LNCaP clone FGC (cell line): Measurements from ENCODE around the gene FHDC1.

Source experiments
- DNase-seq: peaks from one replicate; pipeline ENCODE4 v3.0.0-alpha.2; 2011; ENCODE audit warnings: low read depth
- H3K4me3 ChIP-seq: 2 replicates; pipeline ENCODE4 v1.5.1; 2011; ENCODE audit warnings: mild to moderate bottlenecking, low read depth, low read length, control low read depth
- CTCF ChIP-seq: IDR thresholded peaks from 2 replicates; pipeline ENCODE4 v1.5.1; 2012; ENCODE audit warnings: mild to moderate bottlenecking; ENCODE audit not compliant: control insufficient read depth, insufficient read depth; ENCODE audit errors: extremely low read depth

The FHDC1 gene

GRCh38 chr4:152989554-152989970, 53.4 kb downstream of the FHDC1 start:
- H3K4me3 ChIP-seq, result no peak overlapping the region
- DNase-seq, result no peak
- TF ChIP-seq CTCF, result no peak

GRCh38 chr4:152990471-152991131, 54.5 kb downstream of the FHDC1 start:
- TF ChIP-seq CTCF, result no peak
- no peak overlapping the region for H3K4me3 ChIP-seq
- DNase-seq, result no peak

GRCh38 chr4:152991398-152991797, 55.3 kb downstream of the FHDC1 start:
- no peak for DNase-seq
- H3K4me3 ChIP-seq, result no peak overlapping the region
- TF ChIP-seq CTCF, result no peak

- DNase-seq, result no peak
Measured at GRCh38 chr4:152992027-152992426, 55.9 kb downstream of the FHDC1 start.

GRCh38 chr4:152992466-152992865, 56.3 kb downstream of the FHDC1 start:
- no peak for TF ChIP-seq CTCF
- no peak for DNase-seq

More at GRCh38 chr4:152992027-152992426, 55.9 kb downstream of the FHDC1 start:
- H3K4me3 ChIP-seq, result no peak overlapping the region
- TF ChIP-seq CTCF, result no peak

GRCh38 chr4:152994038-152994437, 57.9 kb downstream of the FHDC1 start:
- no peak overlapping the region for H3K4me3 ChIP-seq
- no peak for DNase-seq
- no peak for TF ChIP-seq CTCF

More at GRCh38 chr4:152992466-152992865, 56.3 kb downstream of the FHDC1 start:
- H3K4me3 ChIP-seq, result no peak overlapping the region

GRCh38 chr4:152996111-152996571, 60.0 kb downstream of the FHDC1 start:
- DNase-seq, result no peak
- no peak for TF ChIP-seq CTCF
- H3K4me3 ChIP-seq, result no peak overlapping the region
